GM12892 (cell line): Measurements from ENCODE around the gene EPS8L3.

Source experiments
- DNase-seq: peaks from one replicate; pipeline ENCODE4 v3.0.0; 2011; ENCODE audit not compliant: insufficient read length
- FAIRE-seq: peaks from 2 replicates; lab custom pipeline; 2011; peaks lifted over from hg19 to GRCh38; lab: Jason Lieb, UNC
- POLR2A ChIP-seq: IDR thresholded peaks from 2 replicates; pipeline ENCODE4 v1.6.1; 2011; ENCODE audit warnings: low read depth, low read length, control low read depth
- POLR2AphosphoS5 ChIP-seq: IDR thresholded peaks from 2 replicates; pipeline ENCODE4 v1.6.1; 2011; ENCODE audit warnings: low read depth, low read length, control low read depth
- TAF1 ChIP-seq: IDR thresholded peaks from 2 replicates; pipeline ENCODE4 v1.6.1; 2011; ENCODE audit warnings: low read depth, mild to moderate bottlenecking, control low read depth, low read length, borderline replicate concordance

Gene EPS8L3

DNA sequence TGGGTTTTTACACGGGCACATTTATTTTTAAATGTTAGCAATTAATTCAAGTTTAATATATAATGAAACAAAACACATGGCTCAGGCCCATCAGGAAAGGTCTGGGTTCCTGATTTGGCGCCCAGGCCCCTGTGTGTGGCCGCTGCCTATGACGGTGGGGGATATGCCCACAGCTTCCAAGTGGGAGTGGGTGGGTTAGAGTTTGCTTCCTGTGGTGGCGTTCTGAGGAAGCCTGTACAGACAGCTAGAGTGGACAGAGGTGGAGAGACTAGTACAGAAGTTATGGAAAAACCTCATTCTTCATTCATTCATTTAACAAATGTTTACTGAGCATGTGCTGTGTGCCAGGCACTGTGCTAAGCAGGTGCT lies 22.4 kb upstream of the EPS8L3 start:
- FAIRE-seq (no peak), DNase-seq (no peak)
- TF ChIP-seq TAF1, result no peak
- no peak for TF ChIP-seq POLR2AphosphoS5
- no peak for TF ChIP-seq POLR2A

DNA sequence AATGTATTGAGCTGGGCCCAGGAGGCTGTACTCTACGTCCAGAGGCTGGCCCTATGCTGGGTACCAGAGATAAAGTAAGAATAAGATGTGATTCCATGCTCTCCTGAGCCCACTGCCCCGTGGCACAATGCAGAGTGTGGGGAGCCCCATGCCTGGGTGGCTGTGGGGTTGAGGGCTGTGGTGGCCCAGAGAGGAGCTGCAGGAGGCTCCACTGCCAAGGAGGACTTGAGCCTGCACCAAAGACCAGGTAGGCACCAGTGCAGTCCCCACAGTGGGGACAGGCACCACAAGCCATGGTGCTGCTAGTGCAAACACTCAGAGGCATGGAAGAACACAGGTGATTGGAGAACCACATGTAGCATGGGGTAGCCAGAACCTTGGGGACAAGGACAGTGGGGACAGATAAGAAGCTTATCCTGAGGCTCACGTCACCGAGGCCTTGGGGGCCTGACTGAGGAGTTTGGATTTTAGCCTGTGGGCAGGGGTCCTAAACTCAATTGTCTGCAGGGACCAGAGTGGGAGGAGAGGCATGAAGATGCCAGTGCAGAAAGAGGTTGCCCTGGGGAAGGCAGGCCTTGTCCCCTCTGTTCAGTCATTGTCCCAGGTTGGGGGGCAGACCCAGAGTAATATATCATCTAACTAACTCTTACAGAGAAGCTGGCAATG lies 21.9 kb upstream of the EPS8L3 start:
- no peak for FAIRE-seq
- DNase-seq, result no peak
- TF ChIP-seq POLR2A, result no peak
- TF ChIP-seq POLR2AphosphoS5, result no peak
- TF ChIP-seq TAF1, result no peak

DNA sequence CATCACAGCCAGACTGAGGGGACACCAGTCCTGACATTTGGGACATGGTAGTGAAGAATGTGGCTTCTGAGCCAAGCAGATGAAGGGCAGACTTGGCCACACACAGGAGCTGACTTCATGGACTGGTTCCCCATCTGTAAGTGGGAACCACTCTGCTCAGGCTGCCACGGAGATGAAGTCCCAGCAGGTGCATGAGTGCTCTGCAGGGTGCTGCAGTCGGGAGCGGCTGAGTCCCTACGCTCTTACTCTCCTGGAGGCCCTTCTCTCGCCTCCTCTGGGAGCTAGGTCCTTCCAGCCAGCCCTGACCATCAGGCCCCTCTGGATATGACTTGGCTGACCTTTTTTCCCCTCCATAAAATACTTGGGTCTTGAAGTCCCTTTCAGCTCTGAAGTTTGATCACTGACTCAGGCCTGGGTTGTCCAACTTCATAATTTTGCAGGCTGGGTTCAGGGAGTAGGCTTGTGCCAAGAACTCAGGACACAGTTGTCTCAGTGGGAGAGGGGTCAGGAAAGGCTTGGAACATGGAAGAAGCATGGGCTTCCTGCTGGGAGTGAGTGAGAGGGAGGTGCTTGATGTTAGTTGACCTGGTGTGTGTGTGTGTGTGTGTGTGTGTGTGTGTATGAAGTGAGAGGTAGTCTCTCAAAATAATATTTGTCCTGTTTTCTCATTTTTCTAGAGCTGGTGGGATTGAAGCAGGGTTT lies 21.0 kb upstream of the EPS8L3 start:
- FAIRE-seq (no peak), DNase-seq (no peak)
- no peak for TF ChIP-seq TAF1

DNA sequence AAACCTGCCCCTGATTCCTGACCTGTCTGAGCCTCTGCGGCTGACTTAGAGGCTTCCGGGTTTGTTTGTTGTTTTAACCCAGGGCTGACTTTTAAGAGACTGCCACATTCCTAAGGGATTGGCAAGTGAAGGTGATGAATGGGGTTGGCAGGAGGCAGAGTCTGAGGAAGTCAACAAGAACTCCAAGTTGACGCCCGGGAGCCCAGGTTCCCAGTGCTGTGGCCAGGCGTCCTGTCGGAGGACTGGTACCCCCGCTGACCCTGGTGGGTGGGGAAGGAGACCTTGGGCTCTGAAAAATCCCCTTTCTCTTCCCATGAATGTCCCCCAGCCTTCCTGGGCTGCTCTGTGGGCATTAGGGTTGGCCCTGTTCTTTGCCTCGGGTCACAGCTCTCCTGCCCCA lies 19.7 kb upstream of the EPS8L3 start:
- DNase-seq, result no peak
- FAIRE-seq, result no peak
- no peak for TF ChIP-seq TAF1
- TF ChIP-seq POLR2AphosphoS5, result no peak
- no peak for TF ChIP-seq POLR2A

DNA sequence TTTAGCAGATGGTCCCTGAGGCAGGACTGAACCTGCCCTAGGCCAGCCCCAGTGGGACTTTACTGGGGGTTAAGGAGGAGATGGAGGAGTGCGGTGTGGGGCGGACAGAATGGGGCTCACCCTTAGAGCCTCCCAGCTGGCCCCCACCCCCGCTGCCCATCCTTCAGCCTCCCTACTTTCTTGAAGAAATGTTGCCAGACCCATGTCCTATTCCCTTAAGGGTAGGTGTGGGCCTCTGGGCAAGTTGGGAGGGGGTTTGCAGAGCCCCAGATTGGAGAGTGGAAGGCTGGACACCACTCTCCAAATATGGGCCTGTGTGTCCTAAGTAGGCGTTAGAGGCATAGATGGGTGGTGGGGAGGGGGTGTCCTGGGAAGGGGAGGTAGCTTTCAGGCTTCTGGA lies 19.2 kb upstream of the EPS8L3 start:
- DNase-seq, result no peak
- no peak for TF ChIP-seq POLR2AphosphoS5
- no peak for TF ChIP-seq TAF1
- no peak for TF ChIP-seq POLR2A
- no peak for FAIRE-seq

DNA sequence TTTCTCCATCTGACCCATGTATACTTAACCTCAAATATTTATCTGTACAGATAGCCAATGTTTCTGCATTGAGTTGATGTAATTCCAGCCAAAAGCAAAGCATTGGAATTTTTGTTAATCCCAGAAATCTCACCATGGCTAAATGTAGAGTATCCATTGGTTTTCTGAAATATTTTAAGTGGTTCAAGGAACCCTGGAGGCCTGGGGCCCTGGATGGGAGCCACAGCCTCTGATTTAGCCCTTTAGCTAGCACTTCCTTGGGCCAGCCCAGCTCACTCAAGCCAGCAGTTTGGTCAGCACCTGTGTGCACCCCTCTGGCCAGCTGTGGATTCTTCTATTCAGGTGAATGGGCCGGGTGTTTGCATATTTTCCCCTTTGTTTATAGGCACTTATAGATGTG lies 18.8 kb upstream of the EPS8L3 start:
- no peak for DNase-seq
- TF ChIP-seq POLR2AphosphoS5 (no peak), POLR2A (no peak), TAF1 (no peak)
- FAIRE-seq, result no peak

DNA sequence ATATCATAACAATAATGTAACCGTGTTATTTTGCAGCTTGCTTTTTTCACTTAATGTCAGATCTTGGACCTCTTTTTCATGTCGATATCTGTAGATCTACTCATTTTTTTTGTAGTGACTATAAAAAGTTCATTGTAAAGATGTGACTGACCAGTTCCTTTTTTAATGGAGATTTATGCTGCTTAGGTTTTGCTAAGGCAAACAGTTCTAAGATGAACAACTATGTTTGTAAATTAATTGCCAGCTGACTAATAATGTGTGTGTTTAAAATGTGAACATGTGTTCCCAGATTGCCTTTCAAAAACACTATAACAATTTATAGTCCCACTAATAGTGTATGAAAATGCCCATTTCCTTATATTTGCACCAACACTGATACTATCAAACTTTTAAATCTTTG lies 18.1 kb upstream of the EPS8L3 start:
- TF ChIP-seq POLR2AphosphoS5, result no peak
- no peak for TF ChIP-seq POLR2A
- TF ChIP-seq TAF1, result no peak
- no peak for FAIRE-seq
- DNase-seq, result no peak

DNA sequence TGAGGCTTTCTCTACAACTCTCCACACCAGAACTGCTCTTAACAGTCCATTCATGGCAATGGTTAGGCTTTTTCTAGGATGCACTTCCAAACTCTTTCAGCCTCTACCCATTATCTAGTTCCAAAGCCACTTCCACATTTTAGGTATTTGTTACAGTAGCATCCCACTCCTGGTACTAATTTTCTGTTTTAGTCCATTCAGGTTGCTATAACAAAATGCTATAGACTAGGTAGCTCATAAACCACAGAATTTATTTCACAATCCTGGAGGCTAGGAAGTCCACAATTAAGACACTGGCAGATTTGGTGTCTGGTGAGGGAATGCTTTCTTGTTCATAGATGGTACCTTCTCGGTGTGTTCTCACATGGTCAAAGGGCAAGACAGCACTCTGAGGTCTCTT lies 17.3 kb upstream of the EPS8L3 start:
- TF ChIP-seq POLR2AphosphoS5 (no peak), TAF1 (no peak), POLR2A (no peak)
- DNase-seq (no peak), FAIRE-seq (no peak)

DNA sequence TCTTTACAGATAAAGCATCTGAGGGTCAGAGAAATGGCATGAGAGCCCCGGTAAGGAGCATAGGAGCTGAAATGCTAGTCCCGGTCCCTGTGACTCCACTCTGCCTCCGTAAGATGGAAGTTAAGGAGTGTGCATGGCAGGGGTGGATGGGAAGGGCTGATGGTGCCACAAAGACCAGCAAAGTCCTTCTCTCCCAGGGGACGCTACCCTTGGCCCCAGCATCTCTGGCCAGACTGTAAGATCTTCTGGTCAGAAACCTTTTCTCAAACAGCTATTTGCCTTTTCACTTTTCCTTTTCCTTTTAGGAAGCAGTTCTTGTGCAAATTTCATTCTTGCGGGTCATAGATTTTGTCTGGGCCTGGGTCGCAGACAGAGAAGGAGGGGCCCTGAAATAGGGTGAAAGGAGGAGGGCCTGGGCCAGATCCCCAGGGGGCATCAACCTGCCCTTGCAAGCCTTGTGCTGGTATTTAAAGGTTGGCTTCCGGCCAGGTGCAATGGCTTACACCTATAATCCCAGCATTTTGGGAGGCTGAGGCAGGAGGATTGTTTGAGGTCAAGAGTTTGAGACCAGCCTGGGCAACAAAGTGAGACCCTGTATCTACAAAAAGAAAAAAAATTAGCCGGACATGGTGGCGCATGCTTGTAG lies 14.4 kb upstream of the EPS8L3 start:
- DNase-seq, result no peak
- no peak for FAIRE-seq
- no peak for TF ChIP-seq POLR2A
- no peak for TF ChIP-seq POLR2AphosphoS5
- TF ChIP-seq TAF1, result no peak

DNA sequence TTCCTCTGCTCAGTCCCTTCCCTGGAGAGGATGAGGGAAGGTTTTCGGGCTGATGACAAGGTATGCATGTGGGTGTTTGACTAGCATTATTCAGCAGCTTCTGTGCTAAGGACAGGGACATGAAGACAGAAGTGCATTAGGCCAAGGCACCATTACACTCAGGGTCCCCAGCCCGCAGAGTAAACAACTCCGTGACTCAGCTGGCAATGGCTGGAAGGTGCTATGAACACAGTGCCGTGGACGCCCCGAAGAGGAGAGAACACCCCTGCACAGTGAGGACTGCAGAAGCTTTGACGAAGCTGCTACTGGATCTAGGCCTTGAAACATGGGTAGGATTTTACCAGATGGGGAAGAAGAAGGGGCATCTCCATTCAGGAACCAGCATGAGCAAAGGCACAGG lies 13.7 kb upstream of the EPS8L3 start:
- DNase-seq, result no peak
- no peak for FAIRE-seq
- TF ChIP-seq TAF1 (no peak), POLR2A (no peak), POLR2AphosphoS5 (no peak)

DNA sequence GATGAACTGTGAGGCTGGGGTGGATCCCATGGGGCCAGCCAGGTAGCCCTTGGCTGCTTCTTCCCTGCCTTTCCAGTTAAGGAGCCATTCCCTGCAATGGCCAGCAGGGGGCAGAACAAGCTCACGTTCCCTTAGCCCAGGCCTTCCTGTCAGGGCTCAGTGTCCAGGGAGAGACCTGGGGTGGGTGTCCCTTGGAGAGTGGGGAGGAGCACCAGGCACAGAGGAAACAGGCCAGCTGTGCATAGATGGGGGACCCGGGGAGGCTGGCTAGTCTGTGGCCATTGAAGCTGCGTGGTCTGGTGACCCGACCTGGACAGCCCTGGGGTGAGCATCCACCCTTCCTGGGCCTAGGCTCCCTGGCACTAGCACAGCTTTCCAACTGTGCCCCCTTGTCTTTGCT lies 13.2 kb upstream of the EPS8L3 start:
- TF ChIP-seq TAF1 (no peak), POLR2AphosphoS5 (no peak), POLR2A (no peak)
- DNase-seq (peak; percentile 69), FAIRE-seq (peak; percentile 86)
